Activated CD8-positive, alpha-beta memory T cell treated with anti-CD3 and anti-CD28 coated beads for 36 hours (primary cell): ENCODE measurements around the gene CTTNBP2NL. TPM values are rescaled to one million over a fixed set of nuclear protein-coding genes. Genes with fewer than 3 reads are reported as not detected.
"Not testable (repeated sequence)": the region's sequence is repeated elsewhere in the genome, so short reads cannot be mapped to it uniquely, and the experiment has no call there.

Experiments
- CTCF ChIA-PET: fragments of 350-600 bp; sonication (Branson Sonifier 250); formaldehyde crosslinking; loops from one replicate; lab custom pipeline; 2021; ENCODE audit warnings: antibody characterized with exemption; lab: Charles Lee
- POLR2A ChIA-PET: fragments of 350-600 bp; sonication (Branson Sonifier 250); formaldehyde crosslinking; loops from one replicate; lab custom pipeline; 2021; ENCODE audit warnings: antibody characterized with exemption; lab: Charles Lee
- total RNA-seq, 2 experiments: library from RNA; stranded (reverse); gene quantifications; one replicate each; pipeline ENCODE4 v1.2.3, GENCODE V29; 2021

The CTTNBP2NL gene
- total RNA-seq, 2 experiments from 2014 or later, result 3.2 TPM

- POLR2A ChIA-PET, result interaction anchor here (0.7 kb wide), 1 partner anchor 314 kb away, joined by 4 read pairs; the partner anchor contains the start of gene PPM1J
- CTCF ChIA-PET, result not testable (repeated sequence)
These were observed 4.7 kb downstream of the CTTNBP2NL start for GRCh38 chr1:112400706-112401105.

DNA sequence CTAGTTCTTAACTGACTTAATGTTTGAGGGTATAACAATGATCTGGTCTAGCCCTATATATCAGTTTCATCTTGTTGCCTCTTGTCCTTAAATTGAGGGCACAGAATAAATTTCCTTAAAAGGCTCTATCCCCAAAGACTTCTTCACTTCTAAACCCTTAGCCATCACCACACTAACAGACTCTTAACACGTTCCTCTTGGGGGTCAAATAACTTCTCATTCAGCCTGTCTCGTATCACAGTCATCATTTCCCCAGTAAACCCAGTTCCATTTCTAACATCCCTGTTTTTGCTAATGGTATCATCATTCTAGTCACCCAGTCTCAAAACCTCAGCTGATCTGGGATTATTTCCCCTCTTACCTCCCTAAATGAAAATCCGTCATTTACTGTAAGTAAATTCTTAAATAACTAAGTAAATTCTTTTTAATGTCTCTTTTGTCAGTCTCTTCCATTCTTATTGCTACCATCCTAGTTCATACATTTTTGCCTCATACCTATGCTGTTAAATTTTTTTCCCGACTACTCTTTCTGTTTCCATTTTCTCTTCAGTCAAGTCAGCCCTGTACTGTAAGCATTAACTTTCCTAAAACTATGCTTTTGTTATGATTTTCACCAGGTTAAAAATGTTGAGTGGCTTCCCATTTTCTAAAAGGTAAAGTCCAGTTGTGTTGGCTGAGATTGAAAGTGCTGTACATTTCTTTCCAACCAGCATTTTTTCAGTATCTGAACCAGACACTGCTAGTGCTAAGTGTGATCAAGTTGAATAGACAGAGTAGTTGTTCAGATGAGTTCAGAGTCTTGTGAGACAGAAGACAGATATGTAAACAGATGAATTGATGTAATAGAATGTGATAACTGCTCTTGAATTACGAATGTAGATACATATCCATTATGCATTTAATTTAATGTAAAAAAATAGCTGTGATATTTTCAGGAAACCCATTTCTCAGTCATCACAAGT lies 6.9 kb downstream of the CTTNBP2NL start:
- ChIA-PET POLR2A (no interaction called here), CTCF (no interaction called here)

DNA sequence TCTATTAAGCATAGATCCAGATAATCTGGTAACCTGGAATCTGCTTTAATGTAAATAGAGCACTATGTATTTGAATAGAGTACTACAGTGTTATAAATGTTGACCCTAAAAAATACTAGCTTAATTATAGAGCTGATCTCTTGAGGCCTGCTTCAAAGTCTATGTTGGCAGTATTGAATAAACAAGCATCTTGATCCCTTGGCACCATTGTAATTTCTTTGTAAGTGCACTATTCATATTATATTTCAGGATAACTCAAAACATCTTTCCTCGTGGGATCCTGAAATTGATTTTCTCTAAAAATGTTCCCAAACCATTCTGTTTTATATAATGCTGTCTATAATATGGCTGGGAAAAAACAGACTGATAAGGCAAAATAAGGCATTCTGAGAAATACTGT lies 10.8 kb downstream of the CTTNBP2NL start:
- CTCF ChIA-PET, result interaction anchor here (1.1 kb wide), 2 partner anchors 16 to 56 kb away, joined by 3 to 5 read pairs; no protein-coding TSS in a partner anchor
- POLR2A ChIA-PET, result no interaction called here

DNA sequence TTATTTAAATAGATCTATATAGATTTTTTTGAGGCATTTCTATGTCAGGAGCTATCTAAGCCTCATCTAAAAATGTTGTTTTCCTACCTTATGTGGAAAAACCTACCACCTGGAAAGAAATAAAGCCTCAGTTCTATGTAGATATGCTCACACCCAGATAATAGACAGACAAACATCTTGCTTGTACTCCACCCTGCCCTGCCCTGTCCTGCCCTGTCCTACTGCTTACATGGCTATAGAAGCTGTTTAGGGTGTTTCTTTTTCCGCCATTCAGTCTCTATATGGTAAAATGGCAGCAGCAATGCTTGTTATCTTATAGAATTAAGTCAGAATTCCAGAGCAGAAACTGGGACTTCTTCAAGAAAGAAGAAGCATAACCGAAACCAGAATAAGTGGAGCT lies 13.4 kb downstream of the CTTNBP2NL start:
- POLR2A ChIA-PET, result interaction anchor here (0.5 kb wide), 1 partner anchor 15 kb away, joined by 6 read pairs; no protein-coding TSS in a partner anchor
- CTCF ChIA-PET, result interaction anchor here (0.7 kb wide), 1 partner anchor 68 kb away, joined by 4 read pairs; no protein-coding TSS in a partner anchor

DNA sequence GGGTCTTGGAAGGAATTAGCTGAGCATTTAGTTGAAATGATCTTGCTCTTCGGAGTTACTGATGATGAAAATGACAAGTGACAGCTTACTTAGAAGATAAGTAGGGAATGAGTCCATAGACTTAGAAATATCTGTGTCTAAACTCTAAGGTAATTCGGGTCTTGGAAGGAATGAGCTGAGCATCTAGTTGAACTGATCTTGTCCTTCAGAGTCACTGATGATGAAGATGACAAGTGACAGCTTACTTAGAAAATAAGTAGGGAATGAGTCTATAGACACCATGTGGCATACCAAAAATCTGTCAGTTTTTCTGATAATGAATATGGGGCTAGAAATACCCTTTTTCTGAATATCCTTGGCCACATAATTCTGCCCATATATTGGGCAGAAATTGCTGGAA lies 14.7 kb downstream of the CTTNBP2NL start:
- ChIA-PET POLR2A (interaction anchor here (0.7 kb wide), 1 partner anchor 20 kb away, joined by 4 read pairs; no protein-coding TSS in a partner anchor), CTCF (no interaction called here)

DNA sequence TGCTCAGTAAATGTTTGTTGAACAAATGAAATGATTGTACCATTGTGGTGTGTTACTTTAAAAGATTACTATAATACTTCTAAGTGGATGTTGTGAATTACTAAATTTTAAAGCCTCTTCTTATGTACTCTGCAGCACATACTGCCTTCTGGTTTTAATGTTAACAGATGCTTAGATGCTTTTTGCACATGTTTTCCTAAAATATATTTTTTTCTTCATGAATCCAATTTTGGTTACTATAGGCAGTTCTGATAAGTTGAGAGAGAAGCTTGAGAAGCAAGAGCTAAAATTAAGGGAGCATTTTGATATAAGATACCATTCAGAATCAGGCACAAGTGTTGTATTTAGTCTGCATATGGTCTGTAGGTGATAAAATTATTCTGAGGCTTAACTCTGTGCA lies 21.3 kb downstream of the CTTNBP2NL start:
- POLR2A ChIA-PET, result no interaction called here
- CTCF ChIA-PET, result no interaction called here

- ChIA-PET POLR2A (no interaction called here), CTCF (no interaction called here)
These were observed 22.3 kb downstream of the CTTNBP2NL start for GRCh38 chr1:112418099-112418892.

DNA sequence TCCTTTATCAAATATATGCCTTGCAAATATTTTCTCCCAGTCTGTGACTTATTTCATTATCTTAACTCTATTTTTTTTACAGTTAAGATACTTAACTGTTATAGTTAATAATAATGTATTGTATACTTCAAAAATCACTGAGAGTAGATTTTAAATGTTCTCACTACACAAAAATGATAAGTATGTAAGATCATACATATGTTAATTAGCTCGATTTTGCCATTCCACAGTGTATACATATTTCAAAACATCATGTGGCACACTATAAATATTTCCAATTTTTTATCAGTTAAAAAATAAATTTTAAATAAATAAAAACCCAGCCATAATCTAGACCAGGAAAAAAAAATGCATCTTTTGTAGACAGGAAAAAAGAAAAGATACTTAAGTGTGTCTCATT lies 27.2 kb downstream of the CTTNBP2NL start:
- ChIA-PET POLR2A (no interaction called here), CTCF (no interaction called here)

GRCh38 chr1:112423666-112424065 lies 27.7 kb downstream of the CTTNBP2NL start:
- POLR2A ChIA-PET, CTCF ChIA-PET: not testable (repeated sequence)

GRCh38 chr1:112429749-112430148 lies 33.7 kb downstream of the CTTNBP2NL start:
- ChIA-PET CTCF (interaction anchor here (0.6 kb wide), 1 partner anchor 123 kb away, joined by 4 read pairs; no protein-coding TSS in a partner anchor), POLR2A (no interaction called here)

DNA sequence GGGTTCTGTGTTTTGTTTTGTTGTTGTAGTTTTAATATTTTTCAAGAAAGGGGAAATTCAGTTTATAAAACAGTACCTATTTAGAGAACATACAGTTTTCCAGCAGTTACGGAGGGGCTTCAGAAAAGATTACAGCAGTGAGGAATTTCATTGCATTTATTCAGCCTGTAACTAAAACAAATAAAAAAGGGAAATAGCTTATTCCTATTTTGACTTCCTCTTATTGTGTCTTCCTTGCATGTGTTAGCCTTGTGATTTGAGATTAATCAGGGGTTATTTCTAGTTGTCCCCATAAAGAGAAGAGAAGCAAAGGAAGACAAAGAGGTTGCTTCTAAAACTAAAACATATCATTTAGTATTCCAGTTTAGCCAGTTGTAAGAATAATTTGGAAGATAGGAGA lies 35.0 kb downstream of the CTTNBP2NL start:
- CTCF ChIA-PET, result no interaction called here
- POLR2A ChIA-PET, result interaction anchor here (0.7 to 1.1 kb wide), 2 partner anchors 21 to 377 kb away, joined by 4 to 10 read pairs; no protein-coding TSS in a partner anchor

GRCh38 chr1:112435448-112435847 lies 39.4 kb downstream of the CTTNBP2NL start:
- ChIA-PET POLR2A (no interaction called here), CTCF (no interaction called here)

DNA sequence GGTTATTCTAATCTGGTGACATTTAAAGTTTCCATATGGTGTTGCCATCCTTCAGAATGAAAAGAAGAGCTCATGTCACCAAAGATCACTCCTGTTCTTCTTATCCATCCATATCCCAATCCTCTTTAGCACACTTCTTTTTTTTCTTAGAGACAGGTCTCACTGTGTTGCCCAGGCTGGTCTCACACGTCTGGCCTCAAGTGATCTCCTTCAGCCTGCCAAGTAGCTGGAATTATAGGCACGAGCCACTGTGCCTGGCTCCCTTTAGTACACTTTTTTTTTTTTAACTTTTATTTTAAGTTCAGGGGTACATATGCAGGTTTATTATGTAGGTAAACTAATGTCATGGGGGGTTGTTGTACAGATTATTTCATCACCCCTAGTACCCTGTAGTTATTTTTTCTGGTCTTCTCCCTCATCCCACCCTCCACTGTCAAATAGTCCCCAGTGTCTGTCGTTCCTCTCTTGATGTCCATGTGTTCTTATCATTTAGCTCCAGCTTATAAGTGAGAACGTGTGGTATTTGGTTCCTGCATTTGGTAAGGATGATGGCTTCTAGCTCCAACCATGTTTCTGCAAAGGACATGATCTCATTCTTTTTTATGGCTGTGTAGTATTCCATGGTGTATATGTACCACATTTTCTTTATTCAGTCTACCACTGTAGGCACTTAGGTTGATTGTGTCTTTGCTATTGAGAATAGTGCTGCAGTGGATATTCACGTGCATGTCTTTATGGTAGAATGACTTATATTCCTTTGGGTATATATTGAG lies 40.6 kb downstream of the CTTNBP2NL start:
- POLR2A ChIA-PET, result no interaction called here
- CTCF ChIA-PET, result no interaction called here

DNA sequence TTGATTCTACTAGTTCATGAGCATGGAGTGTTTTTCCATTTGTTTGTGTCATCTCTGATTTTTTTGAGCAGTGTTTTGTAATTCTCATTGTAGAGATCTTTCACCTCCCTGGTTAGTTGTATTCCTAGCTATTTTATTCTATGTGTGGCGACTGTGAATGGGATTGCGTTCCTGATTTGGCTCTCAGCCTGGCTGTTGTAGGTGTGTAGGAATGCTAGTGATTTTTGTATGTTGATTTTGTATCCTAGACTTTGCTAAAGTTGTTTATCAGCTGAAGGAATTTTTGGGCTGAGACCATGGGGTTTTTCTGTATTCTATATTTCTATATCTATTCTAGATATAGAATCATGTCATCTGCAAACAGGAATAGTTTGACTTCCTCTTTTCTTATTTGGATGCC lies 42.1 kb downstream of the CTTNBP2NL start:
- POLR2A ChIA-PET, result not testable (repeated sequence)
- CTCF ChIA-PET, result interaction anchor here (1.4 kb wide), 1 partner anchor 14 kb away, joined by 4 read pairs; no protein-coding TSS in a partner anchor

DNA sequence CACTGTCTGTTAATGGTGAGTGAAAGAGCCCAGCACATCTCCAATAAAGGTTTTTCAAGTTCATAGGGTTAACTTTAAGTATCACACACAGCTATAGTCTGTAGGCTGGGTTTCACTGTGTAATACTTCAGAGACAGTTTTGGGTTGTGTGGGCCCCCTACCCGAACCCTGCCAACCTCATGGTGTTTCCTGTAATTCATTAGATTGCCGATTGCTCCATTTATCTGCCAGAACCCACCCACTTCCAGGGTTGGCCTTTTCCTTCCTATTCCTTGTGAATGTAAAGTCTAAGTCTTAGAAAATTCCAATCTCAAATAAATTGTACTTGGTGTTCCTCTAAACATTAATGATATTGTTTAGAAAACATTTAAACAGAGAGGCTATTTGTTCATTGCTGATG lies 43.6 kb downstream of the CTTNBP2NL start:
- CTCF ChIA-PET, result interaction anchor here (1.1 kb wide), 1 partner anchor 10 kb away, joined by 3 read pairs; no protein-coding TSS in a partner anchor
- POLR2A ChIA-PET, result no interaction called here

GRCh38 chr1:112440574-112440973 lies 44.6 kb downstream of the CTTNBP2NL start:
- ChIA-PET POLR2A (no interaction called here), CTCF (interaction anchor here (1.1 kb wide), 1 partner anchor 9 kb away, joined by 3 read pairs; no protein-coding TSS in a partner anchor)

GRCh38 chr1:112444269-112444668 lies 48.3 kb downstream of the CTTNBP2NL start:
- POLR2A ChIA-PET, result no interaction called here
- CTCF ChIA-PET, result no interaction called here

- CTCF ChIA-PET, result no interaction called here
These were observed 49.6 kb downstream of the CTTNBP2NL start for GRCh38 chr1:112445596-112445995.

DNA sequence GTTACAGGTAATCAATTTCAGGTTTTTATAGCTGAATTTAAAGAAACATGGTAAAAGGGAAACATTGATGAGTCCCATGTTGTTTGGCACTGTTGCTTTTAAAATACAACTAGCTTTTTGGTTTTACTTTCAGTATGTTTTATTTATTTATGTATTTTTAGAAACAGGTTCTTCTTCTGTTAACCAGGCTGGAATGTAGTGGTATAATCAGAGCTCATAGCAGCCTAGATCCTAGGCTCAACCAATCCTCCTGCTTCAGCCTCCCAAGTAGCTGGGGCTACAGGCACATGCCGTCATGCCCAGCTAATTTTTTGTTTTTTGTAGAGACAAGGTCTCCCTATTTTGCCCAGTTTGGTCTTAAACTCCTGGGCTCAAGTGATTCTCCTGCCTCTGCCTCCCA lies 50.4 kb downstream of the CTTNBP2NL start:
- POLR2A ChIA-PET, result no interaction called here
- CTCF ChIA-PET, result interaction anchor here (0.7 kb wide), 1 partner anchor 11 kb away, joined by 3 read pairs; no protein-coding TSS in a partner anchor

More at GRCh38 chr1:112445596-112445995, 49.6 kb downstream of the CTTNBP2NL start:
- POLR2A ChIA-PET, result no interaction called here
